Psoas muscle (tissue), 8 donors: ENCODE data around the gene CTAG2. TPM values are rescaled to one million over a fixed set of nuclear protein-coding genes. Genes with fewer than 3 reads are reported as not detected.
"Not testable (repeated sequence)": the region's sequence is repeated elsewhere in the genome, so short reads cannot be mapped to it uniquely, and the experiment has no call there.

Experiments
- ATAC-seq, 4 donors: fragments of 200-7000 bp; cut with Tn5 transposase; one replicate each; pipeline ENCODE4 v1.9.1; 2020; ENCODE audit warnings: moderate library complexity in 3 of 4, mild to moderate bottlenecking in 2 of 4
- DNase-seq, 2 donors: peaks; one replicate each; pipeline ENCODE4 v3.0.0-alpha.2; 2020
- H3K27ac ChIP-seq: fragments of 200-600 bp; one replicate; pipeline ENCODE4 v1.8.0; 2022
- H3K27me3 ChIP-seq, 3 donors: fragments of 200-600 bp in 1 of 3; one replicate each; pipeline versions ENCODE4 v1.6.1 to v1.8.0; 2013 to 2022; ENCODE audit warnings: low read length in 2 of 3, mild to moderate bottlenecking in 2 of 3, moderate library complexity in 1 of 3; ENCODE audit not compliant: insufficient read depth in 3 of 3
- H3K36me3 ChIP-seq, 2 donors: fragments of 200-600 bp in 1 of 2; one replicate each; pipeline versions ENCODE4 v1.6.1 to v1.8.0; 2013 to 2022; ENCODE audit warnings: low read depth in 1 of 2, mild to moderate bottlenecking in 1 of 2, moderate library complexity in 1 of 2; ENCODE audit not compliant: insufficient read depth in 1 of 2
- H3K4me1 ChIP-seq: fragments of 200-600 bp; one replicate; pipeline ENCODE4 v1.8.0; 2022
- H3K4me3 ChIP-seq: fragments of 200-600 bp; one replicate; pipeline ENCODE4 v1.8.0; 2022; ENCODE audit warnings: mild to moderate bottlenecking
- H3K9me3 ChIP-seq: fragments of 200-600 bp; one replicate; pipeline ENCODE4 v1.8.0; 2022
- WGBS, 3 donors: extraction: QIAGEN DNeasy Blood & Tissue Kit; methylation state at CpG; one replicate each; pipeline versions ENCODE4 v1.1.6 to v1.1.7; 2013; 5-methylcytosine and 5-hydroxymethylcytosine counted together
- intact Hi-C, 2 donors: fragments of 100-400 bp; cut with DNase I; formaldehyde crosslinking; loops; one replicate each; pipeline versions ENCODE4 v1.11.0 to v1.14.2; 2022
- polyA plus RNA-seq, 3 donors: library from polyadenylated mRNA; stranded (reverse); fragments of 200-250 nt; gene quantifications; one replicate each; pipeline ENCODE4 v1.2.3, GENCODE V29; 2013
- total RNA-seq, 4 donors: library from RNA; stranded (reverse); fragmentation: NEBNext Ultra II Directional in 2 of 4; extraction: Animal tissue kit (Norgen Biotek cat#: 25700) in 2 of 4; gene quantifications; one replicate each; pipeline versions ENCODE4 v1.2.1 to v1.2.4, GENCODE V29; 2021 to 2023
- TF ChIP-seq, protein P1 (sequence below): fragments of 200-600 bp; IDR thresholded peaks from one replicate; pipeline ENCODE4 v1.8.0; 2022; ENCODE audit warnings: antibody characterized with exemption
- donor health status: healthy with polysubstance abuse.
- donor health status: DM: no; HTN: no; CAD: no; lungs with moderate emphysema.
- donor health status: Bipolar disorder and iron deficiency.
- donor health status: healthy.
- donor health status: DM: yes; HTN: yes; CAD: no.
- donor health status: DM: no; HTN: no; CAD: no.
- donor health status: DM: no; HTN: no; CAD: no.
- donor health status: DM: yes; HTN: yes; CAD: no.

Gene CTAG2
- total and polyA plus RNA-seq, 7 donors = 0.39 to 4.9 TPM; not detected in 5

DNA sequence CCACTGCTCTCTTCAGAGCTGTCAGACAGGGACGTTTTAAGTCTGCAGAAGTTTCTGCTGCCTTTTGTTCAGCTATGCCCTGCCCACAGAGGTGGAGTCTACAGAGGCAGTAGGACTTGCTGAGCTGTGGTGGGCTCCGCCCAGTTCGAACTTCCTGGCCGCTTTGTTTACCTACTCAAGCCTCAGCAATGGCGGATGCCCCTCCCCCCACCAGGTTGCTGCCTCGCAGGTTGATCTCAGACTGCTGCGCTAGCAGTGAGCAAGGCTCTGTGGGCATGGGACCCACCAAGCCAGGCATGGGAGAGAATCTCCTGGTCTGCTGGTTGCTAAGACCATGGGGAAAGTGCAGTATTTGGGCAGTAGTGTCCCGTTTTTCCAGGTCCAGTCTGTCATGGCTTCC, 17.5 kb upstream of the CTAG2 start:
- H3K4me1 ChIP-seq, H3K27ac ChIP-seq, DNase-seq, ATAC-seq, H3K9me3 ChIP-seq, H3K27me3 ChIP-seq, H3K36me3 ChIP-seq, H3K4me3 ChIP-seq, intact Hi-C loops: not testable (repeated sequence)
- 74 to 83% (median 80%) methylated on average over 7 to 8 of the region's 8 CpGs for WGBS, 3 donors

DNA sequence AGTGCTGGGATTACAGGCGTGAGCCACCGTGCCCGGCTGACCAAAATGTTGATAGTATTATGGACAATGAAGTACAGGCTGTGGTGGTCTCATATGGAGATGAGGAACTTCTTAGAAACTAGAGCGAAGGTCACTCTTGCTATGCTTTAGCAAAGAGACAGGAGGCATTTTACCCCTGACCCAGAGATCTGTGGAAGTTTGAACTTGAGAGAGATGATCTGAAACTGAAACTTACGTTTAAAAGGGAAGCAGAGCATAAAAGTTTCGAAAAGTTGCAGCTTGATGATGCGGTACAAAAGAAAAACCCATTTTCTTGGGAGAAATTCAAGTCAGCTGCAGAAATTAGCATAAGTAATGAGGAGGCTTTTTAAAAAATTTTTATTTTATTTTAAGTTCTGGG, 8.5 kb upstream of the CTAG2 start:
- ATAC-seq = no peak

DNA sequence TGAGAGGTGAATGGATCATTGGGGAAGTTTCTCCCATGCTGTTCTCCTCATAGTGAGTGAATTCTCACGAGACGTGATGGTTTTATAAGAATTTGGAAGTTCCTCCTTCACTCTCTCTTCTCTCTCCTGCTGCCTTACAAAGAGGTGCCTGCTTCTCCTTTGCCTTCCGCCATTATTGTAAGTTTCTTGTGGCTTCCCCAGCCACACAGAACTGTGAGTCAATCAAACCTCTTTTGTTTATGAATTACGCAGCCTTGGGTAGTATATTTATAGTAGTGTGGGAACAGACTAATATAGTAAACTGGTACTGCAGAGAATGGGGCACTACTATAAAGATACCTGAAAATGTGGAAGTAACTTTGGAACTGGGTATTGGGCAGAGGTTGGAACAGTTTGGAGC, 7.8 kb upstream of the CTAG2 start:
- H3K27me3 ChIP-seq = no peaks in the 10 kb centered on the region
- peaks cover 7% of the 10 kb centered on the region for H3K9me3 ChIP-seq
- no peak overlapping the region for H3K4me3 ChIP-seq
- no peak for DNase-seq
- H3K27ac ChIP-seq = no peak overlapping the region
- no peaks in the 10 kb centered on the region for H3K36me3 ChIP-seq
- no peaks in the 10 kb centered on the region for H3K4me1 ChIP-seq
- no peak for ATAC-seq
- intact Hi-C loops = no loop called here
- TF ChIP-seq, protein P1, sequence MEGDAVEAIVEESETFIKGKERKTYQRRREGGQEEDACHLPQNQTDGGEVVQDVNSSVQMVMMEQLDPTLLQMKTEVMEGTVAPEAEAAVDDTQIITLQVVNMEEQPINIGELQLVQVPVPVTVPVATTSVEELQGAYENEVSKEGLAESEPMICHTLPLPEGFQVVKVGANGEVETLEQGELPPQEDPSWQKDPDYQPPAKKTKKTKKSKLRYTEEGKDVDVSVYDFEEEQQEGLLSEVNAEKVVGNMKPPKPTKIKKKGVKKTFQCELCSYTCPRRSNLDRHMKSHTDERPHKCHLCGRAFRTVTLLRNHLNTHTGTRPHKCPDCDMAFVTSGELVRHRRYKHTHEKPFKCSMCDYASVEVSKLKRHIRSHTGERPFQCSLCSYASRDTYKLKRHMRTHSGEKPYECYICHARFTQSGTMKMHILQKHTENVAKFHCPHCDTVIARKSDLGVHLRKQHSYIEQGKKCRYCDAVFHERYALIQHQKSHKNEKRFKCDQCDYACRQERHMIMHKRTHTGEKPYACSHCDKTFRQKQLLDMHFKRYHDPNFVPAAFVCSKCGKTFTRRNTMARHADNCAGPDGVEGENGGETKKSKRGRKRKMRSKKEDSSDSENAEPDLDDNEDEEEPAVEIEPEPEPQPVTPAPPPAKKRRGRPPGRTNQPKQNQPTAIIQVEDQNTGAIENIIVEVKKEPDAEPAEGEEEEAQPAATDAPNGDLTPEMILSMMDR = no peak
- 78 to 87% (median 81%) methylated on average over 4 of the region's 4 CpGs for WGBS, 3 donors

More for the DNA sequence above, 8.5 kb upstream of the CTAG2 start:
- intact Hi-C loops = no loop called here
- TF ChIP-seq, protein P1 = no peak
- no peaks in the 10 kb centered on the region for H3K4me1 ChIP-seq
- H3K36me3 ChIP-seq = no peaks in the 10 kb centered on the region
- no peak for DNase-seq
- no peaks in the 10 kb centered on the region for H3K27me3 ChIP-seq
- H3K27ac ChIP-seq = no peak overlapping the region
- H3K9me3 ChIP-seq = peaks cover 7% of the 10 kb centered on the region
- 60 to 68% (median 66%) methylated on average over 5 to 7 of the region's 7 CpGs for WGBS, 3 donors
- H3K4me3 ChIP-seq = no peak overlapping the region

DNA sequence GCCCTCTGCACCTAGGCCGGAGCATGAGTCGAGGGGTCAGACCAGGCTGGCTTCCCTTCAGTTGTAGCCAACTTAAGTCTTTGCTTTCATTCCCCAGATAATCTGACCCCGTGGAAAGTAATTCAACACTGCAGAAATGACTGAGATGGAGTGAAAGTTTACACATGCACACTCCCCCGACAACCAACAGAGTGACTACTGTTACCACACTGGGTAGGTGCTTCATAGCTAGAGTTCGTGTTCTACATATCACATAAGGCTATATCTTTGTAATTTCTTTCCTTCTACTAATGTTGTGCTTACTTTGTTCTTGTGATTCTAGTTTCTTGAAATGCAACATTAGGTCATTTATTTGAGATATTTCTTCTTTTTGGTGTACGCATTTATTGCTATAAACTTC, 7.2 kb upstream of the CTAG2 start:
- peaks cover 4% of the 10 kb centered on the region for H3K9me3 ChIP-seq
- no peaks in the 10 kb centered on the region for H3K36me3 ChIP-seq
- H3K27ac ChIP-seq = no peak overlapping the region
- H3K4me1 ChIP-seq = no peaks in the 10 kb centered on the region
- 66 to 74% (median 72%) methylated on average over 6 of the region's 6 CpGs for WGBS, 3 donors
- H3K4me3 ChIP-seq = no peak overlapping the region
- no peaks in the 10 kb centered on the region for H3K27me3 ChIP-seq
- TF ChIP-seq, protein P1 = no peak
- ATAC-seq (no peak), DNase-seq (no peak)
- intact Hi-C loops = no loop called here

DNA sequence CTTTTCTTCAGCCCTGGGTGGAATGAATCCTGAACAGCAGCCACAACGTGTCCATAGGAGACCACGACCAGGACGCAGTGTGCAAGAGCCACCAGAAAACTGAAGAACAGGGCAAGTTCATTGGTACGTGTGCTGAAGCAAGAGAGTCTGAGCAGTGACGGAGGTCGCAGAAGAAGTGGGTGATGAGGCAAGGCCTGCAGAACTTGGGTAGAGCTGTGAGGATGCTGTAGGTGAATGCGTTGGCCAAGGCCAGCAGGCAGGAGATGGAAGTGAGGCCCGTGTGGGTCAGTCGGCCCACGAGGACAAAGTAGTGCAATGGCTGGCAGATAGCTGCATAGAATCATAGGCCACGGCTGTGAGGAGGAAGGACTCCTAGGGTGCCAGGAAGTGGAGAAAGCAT, 5.6 kb upstream of the CTAG2 start:
- TF ChIP-seq, protein P1 = no peak
- H3K36me3 ChIP-seq = no peaks in the 10 kb centered on the region
- H3K27me3 ChIP-seq = no peaks in the 10 kb centered on the region
- no peaks in the 10 kb centered on the region for H3K4me1 ChIP-seq
- no peaks in the 10 kb centered on the region for H3K9me3 ChIP-seq
- H3K4me3 ChIP-seq = no peak overlapping the region
- WGBS, 3 donors = 87 to 94% (median 90%) methylated on average over 10 to 11 of the region's 11 CpGs
- intact Hi-C loops = no loop called here
- no peak for DNase-seq
- no peak for ATAC-seq
- no peak overlapping the region for H3K27ac ChIP-seq
